Thymus (tissue), 11 donors: ENCODE measurements around the gene CDH22. TPM values are rescaled to one million over a fixed set of nuclear protein-coding genes. Genes with fewer than 3 reads are reported as not detected.
A peak's percentile ranks its signal among the peaks of the same experiment; 100 is the strongest.

Source experiments
- DNase-seq, 9 donors: peaks; one replicate each; pipeline ENCODE4 v3.0.0-alpha.2; 2013; ENCODE audit warnings: low spot score in 9 of 9, low read depth in 6 of 9, missing footprints in 1 of 9
- H3K27ac ChIP-seq, 2 donors: one replicate each; pipeline ENCODE4 v1.5.1; 2013; ENCODE audit warnings: control low read depth in 1 of 2, low read depth in 1 of 2, low read length in 1 of 2, mild to moderate bottlenecking in 1 of 2, moderate library complexity in 1 of 2
- H3K27me3 ChIP-seq, 2 donors: one replicate each; pipeline ENCODE4 v1.5.1; 2013; ENCODE audit warnings: low read length in 1 of 2; ENCODE audit not compliant: control insufficient read depth in 2 of 2, insufficient read depth in 1 of 2
- H3K36me3 ChIP-seq, 2 donors: one replicate each; pipeline ENCODE4 v1.5.1; 2013; ENCODE audit warnings: low read length in 1 of 2, mild to moderate bottlenecking in 1 of 2, moderate library complexity in 1 of 2; ENCODE audit not compliant: control insufficient read depth in 2 of 2, insufficient read depth in 2 of 2
- H3K4me1 ChIP-seq, 2 donors: one replicate each; pipeline ENCODE4 v1.5.1; 2013; ENCODE audit warnings: low read length in 2 of 2; ENCODE audit not compliant: control insufficient read depth in 2 of 2, insufficient read depth in 2 of 2
- H3K4me3 ChIP-seq, 2 donors: one replicate each; pipeline ENCODE4 v1.5.1; 2013; ENCODE audit warnings: low read length in 2 of 2, control low read depth in 1 of 2, mild to moderate bottlenecking in 1 of 2
- H3K9me3 ChIP-seq, 2 donors: one replicate each; pipeline ENCODE4 v1.5.1; 2013; ENCODE audit warnings: low read length in 1 of 2, mild to moderate bottlenecking in 1 of 2; ENCODE audit not compliant: control insufficient read depth in 2 of 2, insufficient read depth in 1 of 2
- WGBS: extraction: QIAGEN DNeasy Blood & Tissue Kit; methylation state at CpG from one replicate; pipeline ENCODE4 v1.1.7; 2013; 5-methylcytosine and 5-hydroxymethylcytosine counted together
- polyA plus RNA-seq: library from polyadenylated mRNA; stranded (reverse); fragments of 200-250 nt; gene quantifications from one replicate; pipeline ENCODE4 v1.2.3, GENCODE V29; 2013
- total RNA-seq: library from RNA; stranded (reverse); fragments of 120-200 nt; gene quantifications from one replicate; pipeline ENCODE4 v1.2.4, GENCODE V29; 2013
- donor health status: healthy.

Gene CDH22
- total and polyA plus RNA-seq, 2 donors, result 0.05 to 0.11 TPM

GRCh38 chr20:46206025-46206424 is 102.3 kb downstream of the CDH22 start:
- H3K9me3 ChIP-seq, result no peaks in the 10 kb centered on the region
- WGBS, result 6% methylated on average over 5 of the region's 5 CpGs
- no peaks in the 10 kb centered on the region for H3K4me1 ChIP-seq
- H3K4me3 ChIP-seq, result no peak overlapping the region
- H3K27ac ChIP-seq, result no peak overlapping the region
- no peaks in the 10 kb centered on the region for H3K36me3 ChIP-seq
- peaks cover 6 to 34% of the 10 kb centered on the region in 2 donors for H3K27me3 ChIP-seq
- DNase-seq, result peak in 1 of 9 donors; percentile 15

- Histone ChIP-seq H3K27ac (no peak overlapping the region), H3K27me3 (peaks cover 7 to 34% of the 10 kb centered on the region in 2 donors), H3K9me3 (no peaks in the 10 kb centered on the region), H3K4me1 (no peaks in the 10 kb centered on the region), H3K4me3 (no peak overlapping the region), H3K36me3 (no peaks in the 10 kb centered on the region)
- no peak for DNase-seq
- WGBS, result 47% methylated on average over 3 of the region's 3 CpGs
These were observed 102.9 kb downstream of the CDH22 start for GRCh38 chr20:46205349-46205748.

- H3K9me3 ChIP-seq, result no peaks in the 10 kb centered on the region
- H3K4me1 ChIP-seq, result no peaks in the 10 kb centered on the region
- no peak overlapping the region for H3K27ac ChIP-seq
- no peak overlapping the region for H3K4me3 ChIP-seq
- 64% methylated on average over 8 of the region's 8 CpGs for WGBS
- DNase-seq, result no peak
- H3K36me3 ChIP-seq, result no peaks in the 10 kb centered on the region
- H3K27me3 ChIP-seq, result peaks cover 4 to 31% of the 10 kb centered on the region in 2 donors
These were observed 103.6 kb downstream of the CDH22 start for GRCh38 chr20:46204594-46205186.

GRCh38 chr20:46203510-46203837 is 104.8 kb downstream of the CDH22 start:
- Histone ChIP-seq H3K36me3 (no peaks in the 10 kb centered on the region), H3K27me3 (peaks cover 4 to 35% of the 10 kb centered on the region in 2 donors), H3K4me3 (no peak overlapping the region), H3K27ac (no peak overlapping the region), H3K9me3 (no peaks in the 10 kb centered on the region), H3K4me1 (no peaks in the 10 kb centered on the region)
- no peak for DNase-seq
- 91% methylated on average over 3 of the region's 3 CpGs for WGBS

GRCh38 chr20:46202766-46203509 is 105.4 kb downstream of the CDH22 start:
- WGBS, result 86% methylated on average over 11 of the region's 11 CpGs
- no peaks in the 10 kb centered on the region for H3K9me3 ChIP-seq
- H3K27ac ChIP-seq, result no peak overlapping the region
- no peak for DNase-seq
- H3K4me3 ChIP-seq, result no peak overlapping the region
- H3K27me3 ChIP-seq, result peaks cover 4 to 39% of the 10 kb centered on the region in 2 donors
- no peaks in the 10 kb centered on the region for H3K36me3 ChIP-seq
- no peaks in the 10 kb centered on the region for H3K4me1 ChIP-seq

- DNase-seq, result no peak
- no peaks in the 10 kb centered on the region for H3K4me1 ChIP-seq
- H3K27me3 ChIP-seq, result peaks cover 4 to 42% of the 10 kb centered on the region in 2 donors
- no peak overlapping the region for H3K27ac ChIP-seq
- no peak overlapping the region for H3K4me3 ChIP-seq
- no peaks in the 10 kb centered on the region for H3K9me3 ChIP-seq
- WGBS, result 47% methylated on average over 55 of the region's 55 CpGs
- H3K36me3 ChIP-seq, result no peaks in the 10 kb centered on the region
These were observed 107.4 kb downstream of the CDH22 start for GRCh38 chr20:46200582-46201570.

- WGBS, result 35% methylated on average over 21 of the region's 21 CpGs
- H3K27me3 ChIP-seq, result peaks cover 4 to 42% of the 10 kb centered on the region in 2 donors
- no peak for DNase-seq
These were observed 109.1 kb downstream of the CDH22 start for GRCh38 chr20:46199198-46199597.

GRCh38 chr20:46196990-46197389 is 111.3 kb downstream of the CDH22 start:
- Histone ChIP-seq H3K4me3 (no peak overlapping the region), H3K9me3 (no peaks in the 10 kb centered on the region), H3K27ac (no peak overlapping the region), H3K27me3 (peaks cover 4 to 44% of the 10 kb centered on the region in 2 donors), H3K4me1 (no peaks in the 10 kb centered on the region), H3K36me3 (no peaks in the 10 kb centered on the region)
- 78% methylated on average over 3 of the region's 3 CpGs for WGBS
- DNase-seq, result no peak

More at GRCh38 chr20:46199198-46199597, 109.1 kb downstream of the CDH22 start:
- Histone ChIP-seq H3K36me3 (no peaks in the 10 kb centered on the region), H3K9me3 (no peaks in the 10 kb centered on the region), H3K27ac (no peak overlapping the region), H3K4me3 (no peak overlapping the region), H3K4me1 (no peaks in the 10 kb centered on the region)
